NT2/D1 (cell line): ENCODE measurements around the gene GFOD1.

Source experiments
- DNase-seq: peaks from one replicate; pipeline ENCODE4 v3.0.0-alpha.2; 2011; ENCODE audit warnings: low read depth, low spot score
- H3K27me3 ChIP-seq: 2 replicates; pipeline ENCODE4 v1.6.0; 2011; ENCODE audit warnings: mild to moderate bottlenecking; ENCODE audit not compliant: insufficient read length, insufficient read depth
- H3K36me3 ChIP-seq: 2 replicates; pipeline ENCODE4 v1.6.1; 2011; ENCODE audit warnings: mild to moderate bottlenecking, low read length, mixed read lengths; ENCODE audit not compliant: insufficient read depth, insufficient read length
- H3K4me1 ChIP-seq: 2 replicates; pipeline ENCODE4 v1.5.1; 2011; ENCODE audit not compliant: insufficient read depth, insufficient read length
- H3K4me3 ChIP-seq: 2 replicates; pipeline ENCODE4 v1.5.1; 2011; ENCODE audit warnings: low read depth; ENCODE audit not compliant: insufficient read length
- H3K9ac ChIP-seq: 2 replicates; pipeline ENCODE4 v1.6.0; 2011; ENCODE audit warnings: low read depth; ENCODE audit not compliant: insufficient read length
- H3K9me3 ChIP-seq: 2 replicates; pipeline ENCODE4 v1.5.1; 2011; ENCODE audit warnings: mild to moderate bottlenecking, low read length; ENCODE audit not compliant: insufficient read depth
- SUZ12 ChIP-seq: IDR thresholded peaks from 2 replicates; pipeline ENCODE4 v1.6.1; 2011; ENCODE audit not compliant: insufficient read length, insufficient read depth; ENCODE audit errors: extremely low read depth
- YY1 ChIP-seq: IDR thresholded peaks from 2 replicates; pipeline ENCODE4 v1.6.1; 2011; ENCODE audit not compliant: insufficient read length, insufficient read depth
- ZNF274 ChIP-seq: IDR thresholded peaks from 2 replicates; pipeline ENCODE4 v1.6.1; 2011; ENCODE audit warnings: mild to moderate bottlenecking, low read depth, low read length

GFOD1 gene

GRCh38 chr6:13527671-13528056 is 40.3 kb upstream of the GFOD1 start:
- no peak overlapping the region for H3K9ac ChIP-seq
- no peaks in the 10 kb centered on the region for H3K27me3 ChIP-seq
- TF ChIP-seq YY1 (no peak), ZNF274 (no peak), SUZ12 (no peak)
- H3K4me1 ChIP-seq, result peaks cover 3% of the 10 kb centered on the region
- DNase-seq, result no peak
- no peaks in the 10 kb centered on the region for H3K9me3 ChIP-seq
- no peaks in the 10 kb centered on the region for H3K36me3 ChIP-seq
- no peak overlapping the region for H3K4me3 ChIP-seq

DNA sequence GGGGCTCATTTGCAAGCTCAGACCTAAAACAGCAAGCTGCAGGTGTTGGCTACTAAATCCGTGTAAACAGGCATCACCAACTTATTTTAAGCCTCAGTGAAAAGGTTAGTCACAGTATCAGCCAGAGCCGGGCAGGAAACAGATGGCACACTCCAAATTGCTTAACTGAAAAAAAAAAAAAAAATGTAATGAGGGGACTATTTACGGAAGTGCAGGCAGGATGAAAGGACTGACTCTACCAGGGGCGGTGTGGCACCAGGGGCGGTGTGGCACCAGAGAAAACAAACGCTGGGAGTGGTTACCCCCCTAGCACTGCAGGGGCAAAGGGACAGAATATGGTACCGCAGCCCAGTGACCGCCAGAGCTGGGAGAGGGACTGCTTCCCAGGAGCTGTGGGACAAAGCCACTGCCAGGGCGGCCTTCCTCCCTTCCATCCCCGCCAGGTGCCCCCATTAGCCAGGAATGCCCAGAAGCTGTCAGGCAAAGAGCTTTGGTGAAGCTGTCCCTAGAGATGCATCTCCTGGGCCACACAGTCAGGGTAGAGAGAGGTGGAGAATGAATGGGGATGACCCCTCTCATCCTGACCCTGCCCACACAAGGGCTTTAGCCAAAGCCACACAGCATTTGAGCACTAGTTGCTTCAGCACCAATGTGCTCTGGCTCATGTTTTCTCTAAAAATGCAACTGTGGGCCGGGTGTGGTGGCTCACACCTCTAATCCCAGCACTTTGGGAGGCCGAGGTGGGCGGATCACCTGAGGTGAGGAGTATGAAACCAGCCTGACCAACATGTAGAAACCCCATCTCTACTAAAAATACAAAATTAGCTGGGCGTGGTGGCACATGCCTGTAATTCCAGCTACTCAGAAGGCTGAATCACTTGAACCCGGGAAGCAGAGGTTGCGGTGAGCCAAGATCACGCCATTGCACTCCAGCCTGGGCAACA is 39.6 kb upstream of the GFOD1 start:
- DNase-seq, result no peak
- H3K4me1 ChIP-seq, result no peaks in the 10 kb centered on the region
- TF ChIP-seq SUZ12 (no peak), ZNF274 (no peak), YY1 (no peak)
- H3K27me3 ChIP-seq, result no peaks in the 10 kb centered on the region
- no peaks in the 10 kb centered on the region for H3K36me3 ChIP-seq
- no peaks in the 10 kb centered on the region for H3K9me3 ChIP-seq
- no peak overlapping the region for H3K4me3 ChIP-seq
- H3K9ac ChIP-seq, result no peak overlapping the region

DNA sequence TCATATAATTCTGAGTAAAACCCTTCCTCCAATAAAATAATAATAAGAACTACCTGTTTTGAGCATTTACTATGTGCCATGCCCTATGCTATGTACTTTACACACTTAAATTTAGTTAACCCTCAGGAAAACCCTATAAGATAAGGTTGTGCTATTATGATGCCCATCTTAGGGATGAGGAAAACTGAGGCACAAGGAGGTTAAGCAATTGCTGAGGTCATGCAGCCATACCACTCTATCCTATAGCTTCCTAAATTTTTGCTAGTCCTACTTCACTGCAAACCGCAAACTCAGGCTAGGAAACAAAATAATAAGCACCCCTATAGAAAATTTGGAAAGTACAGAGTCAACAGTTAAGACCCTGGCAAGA is 38.9 kb upstream of the GFOD1 start:
- H3K4me3 ChIP-seq, result no peak overlapping the region
- TF ChIP-seq YY1 (no peak), ZNF274 (no peak), SUZ12 (no peak)
- H3K4me1 ChIP-seq, result no peaks in the 10 kb centered on the region
- DNase-seq, result no peak
- no peaks in the 10 kb centered on the region for H3K27me3 ChIP-seq
- H3K36me3 ChIP-seq, result no peaks in the 10 kb centered on the region
- H3K9ac ChIP-seq, result no peak overlapping the region
- no peaks in the 10 kb centered on the region for H3K9me3 ChIP-seq

- Histone ChIP-seq H3K9me3 (no peaks in the 10 kb centered on the region), H3K27me3 (no peaks in the 10 kb centered on the region), H3K4me1 (no peaks in the 10 kb centered on the region), H3K9ac (no peak overlapping the region), H3K4me3 (no peak overlapping the region), H3K36me3 (no peaks in the 10 kb centered on the region)
- no peak for DNase-seq
- TF ChIP-seq SUZ12, result no peak
- TF ChIP-seq ZNF274, result no peak
- TF ChIP-seq YY1, result no peak
Observed at GRCh38 chr6:13524801-13525508, 37.6 kb upstream of the GFOD1 start.

GRCh38 chr6:13523826-13524622 is 36.6 kb upstream of the GFOD1 start:
- no peaks in the 10 kb centered on the region for H3K4me1 ChIP-seq
- no peaks in the 10 kb centered on the region for H3K27me3 ChIP-seq
- no peak for DNase-seq
- no peak overlapping the region for H3K4me3 ChIP-seq
- no peaks in the 10 kb centered on the region for H3K9me3 ChIP-seq
- no peak overlapping the region for H3K9ac ChIP-seq
- TF ChIP-seq YY1, result no peak
- TF ChIP-seq ZNF274, result no peak
- no peak for TF ChIP-seq SUZ12
- H3K36me3 ChIP-seq, result no peaks in the 10 kb centered on the region

- TF ChIP-seq SUZ12, result no peak
- TF ChIP-seq YY1, result no peak
- no peak for TF ChIP-seq ZNF274
- H3K4me1 ChIP-seq, result no peaks in the 10 kb centered on the region
- H3K27me3 ChIP-seq, result no peaks in the 10 kb centered on the region
- DNase-seq, result no peak
- no peaks in the 10 kb centered on the region for H3K36me3 ChIP-seq
- no peak overlapping the region for H3K9ac ChIP-seq
- H3K9me3 ChIP-seq, result no peaks in the 10 kb centered on the region
- no peak overlapping the region for H3K4me3 ChIP-seq
Observed at GRCh38 chr6:13522656-13523055, 35.3 kb upstream of the GFOD1 start.

DNA sequence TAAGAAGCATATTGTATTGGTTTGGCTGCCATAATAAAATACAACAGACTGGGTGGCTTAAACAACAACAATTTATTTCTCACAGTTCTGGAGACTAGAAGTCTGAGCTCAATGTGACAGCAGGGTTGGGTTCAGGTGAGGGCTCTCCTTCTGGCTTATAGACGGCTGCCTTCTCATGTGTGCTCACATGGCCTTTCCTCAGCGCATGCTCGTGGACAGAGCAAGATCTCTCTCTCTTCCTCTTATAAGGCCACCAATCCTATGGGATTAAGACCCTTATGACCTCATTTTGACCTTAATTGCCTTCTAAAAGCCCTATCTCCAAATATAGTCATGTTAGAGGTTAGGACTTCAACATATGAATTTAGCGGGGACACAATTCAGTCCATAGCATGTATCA is 32.4 kb upstream of the GFOD1 start:
- Histone ChIP-seq H3K4me1 (no peaks in the 10 kb centered on the region), H3K36me3 (no peaks in the 10 kb centered on the region), H3K9me3 (no peaks in the 10 kb centered on the region), H3K9ac (no peak overlapping the region), H3K4me3 (no peak overlapping the region), H3K27me3 (no peaks in the 10 kb centered on the region)
- TF ChIP-seq SUZ12, result no peak
- no peak for TF ChIP-seq ZNF274
- no peak for TF ChIP-seq YY1
- DNase-seq, result no peak
